Stimulated activated naive CD8-positive, alpha-beta T cell treated with anti-CD3 and anti-CD28 coated beads, Interleukin-15, Interleukin-2, amounts not matched to agents 100 U/mL and 50 U/mL, for 24 hours (primary cell): ENCODE data around the gene GMPR2.

Experiments
- ATAC-seq: fragments of 150-1000 bp; cut with Tn5 transposase; one replicate; pipeline ENCODE4 v1.10.0; 2021
- DNase-seq: peaks from one replicate; pipeline ENCODE4 v3.0.0; 2021

The GMPR2 gene

GRCh38 chr14:24252289-24253124 is 19.8 kb downstream of the GMPR2 start:
- ATAC-seq (no peak), DNase-seq (no peak)

GRCh38 chr14:24253936-24254335 is 21.2 kb downstream of the GMPR2 start:
- no peak for ATAC-seq
- DNase-seq: no peak

GRCh38 chr14:24254630-24255392 is 22.1 kb downstream of the GMPR2 start:
- ATAC-seq (no peak), DNase-seq (no peak)

- no peak for ATAC-seq
Measured at GRCh38 chr14:24255438-24255837, 22.7 kb downstream of the GMPR2 start.

GRCh38 chr14:24255931-24256711 is 23.4 kb downstream of the GMPR2 start:
- ATAC-seq: no peak
- no peak for DNase-seq

More at GRCh38 chr14:24255438-24255837, 22.7 kb downstream of the GMPR2 start:
- no peak for DNase-seq

GRCh38 chr14:24256960-24257359 is 24.2 kb downstream of the GMPR2 start:
- no peak for ATAC-seq

GRCh38 chr14:24258119-24258518 is 25.4 kb downstream of the GMPR2 start:
- no peak for ATAC-seq
- no peak for DNase-seq

More at GRCh38 chr14:24256960-24257359, 24.2 kb downstream of the GMPR2 start:
- DNase-seq: no peak

GRCh38 chr14:24258548-24259265 is 26.0 kb downstream of the GMPR2 start:
- DNase-seq (no peak), ATAC-seq (no peak)

GRCh38 chr14:24259282-24260025 is 26.7 kb downstream of the GMPR2 start:
- ATAC-seq (no peak), DNase-seq (no peak)

GRCh38 chr14:24260026-24260779 is 27.5 kb downstream of the GMPR2 start:
- ATAC-seq (no peak), DNase-seq (no peak)

GRCh38 chr14:24260780-24261157 is 28.0 kb downstream of the GMPR2 start:
- DNase-seq (no peak), ATAC-seq (no peak)

GRCh38 chr14:24261256-24261968 is 28.7 kb downstream of the GMPR2 start:
- ATAC-seq (no peak), DNase-seq (no peak)

GRCh38 chr14:24261969-24262327 is 29.2 kb downstream of the GMPR2 start:
- no peak for DNase-seq
- ATAC-seq: no peak

- DNase-seq (no peak), ATAC-seq (no peak)
Measured at GRCh38 chr14:24262821-24263733, 30.3 kb downstream of the GMPR2 start, which contains the start of gene TGM1. TSS of gene TGM1 (minus strand) at chr14:24263177. CDS start at chr14:24262352, 825 bp downstream.

GRCh38 chr14:24263848-24264247 is 31.1 kb downstream of the GMPR2 start:
- ATAC-seq (no peak), DNase-seq (no peak)

GRCh38 chr14:24264298-24264697 is 31.6 kb downstream of the GMPR2 start:
- DNase-seq: no peak
- no peak for ATAC-seq

GRCh38 chr14:24266344-24267244 is 33.9 kb downstream of the GMPR2 start:
- no peak for DNase-seq
- no peak for ATAC-seq

GRCh38 chr14:24267516-24267915 is 34.8 kb downstream of the GMPR2 start:
- ATAC-seq (no peak), DNase-seq (no peak)
